Lower lobe of right lung (tissue), 2 donors: ENCODE measurements around the gene CDC42SE2. TPM values are rescaled to one million over a fixed set of nuclear protein-coding genes. Genes with fewer than 3 reads are reported as not detected.

ENCODE experiments used
- ATAC-seq, 2 donors: fragments of 200-7000 bp; cut with Tn5 transposase; one replicate each; pipeline ENCODE4 v1.9.1; 2020 to 2022; ENCODE audit warnings: mild to moderate bottlenecking in 2 of 2, moderate library complexity in 2 of 2
- DNase-seq: peaks from one replicate; pipeline ENCODE4 v3.0.0-alpha.2; 2020
- H3K27ac ChIP-seq: fragments of 200-600 bp; one replicate; pipeline ENCODE4 v1.8.0; 2022
- H3K27me3 ChIP-seq: fragments of 200-600 bp; one replicate; pipeline ENCODE4 v1.8.0; 2022; ENCODE audit warnings: low read depth
- H3K36me3 ChIP-seq: fragments of 200-600 bp; one replicate; pipeline ENCODE4 v1.8.0; 2022; ENCODE audit warnings: mild to moderate bottlenecking
- H3K4me1 ChIP-seq: fragments of 200-600 bp; one replicate; pipeline ENCODE4 v1.8.0; 2022
- H3K4me3 ChIP-seq: fragments of 200-600 bp; one replicate; pipeline ENCODE4 v1.8.0; 2022; ENCODE audit warnings: mild to moderate bottlenecking
- H3K9me3 ChIP-seq: fragments of 200-600 bp; one replicate; pipeline ENCODE4 v1.8.0; 2022
- intact Hi-C: fragments of 100-400 bp; cut with DNase I; formaldehyde crosslinking; loops from one replicate; pipeline ENCODE4 v1.11.0; 2022
- total RNA-seq: library from RNA; stranded (reverse); fragmentation: NEBNext Ultra II Directional; extraction: Animal tissue kit (Norgen Biotek cat#: 25700); gene quantifications from one replicate; pipeline ENCODE4 v1.2.1, GENCODE V29; 2021
- TF ChIP-seq, protein P1 (sequence below): fragments of 200-600 bp; IDR thresholded peaks from one replicate; pipeline ENCODE4 v1.8.0; 2022; ENCODE audit warnings: antibody characterized with exemption, mild to moderate bottlenecking
- donor health status: DM: no; HTN: yes; CAD: no; lungs with severe emphysema.

Gene CDC42SE2
- total RNA-seq, 1 donor from 2014 or later = 38.7 TPM

DNA sequence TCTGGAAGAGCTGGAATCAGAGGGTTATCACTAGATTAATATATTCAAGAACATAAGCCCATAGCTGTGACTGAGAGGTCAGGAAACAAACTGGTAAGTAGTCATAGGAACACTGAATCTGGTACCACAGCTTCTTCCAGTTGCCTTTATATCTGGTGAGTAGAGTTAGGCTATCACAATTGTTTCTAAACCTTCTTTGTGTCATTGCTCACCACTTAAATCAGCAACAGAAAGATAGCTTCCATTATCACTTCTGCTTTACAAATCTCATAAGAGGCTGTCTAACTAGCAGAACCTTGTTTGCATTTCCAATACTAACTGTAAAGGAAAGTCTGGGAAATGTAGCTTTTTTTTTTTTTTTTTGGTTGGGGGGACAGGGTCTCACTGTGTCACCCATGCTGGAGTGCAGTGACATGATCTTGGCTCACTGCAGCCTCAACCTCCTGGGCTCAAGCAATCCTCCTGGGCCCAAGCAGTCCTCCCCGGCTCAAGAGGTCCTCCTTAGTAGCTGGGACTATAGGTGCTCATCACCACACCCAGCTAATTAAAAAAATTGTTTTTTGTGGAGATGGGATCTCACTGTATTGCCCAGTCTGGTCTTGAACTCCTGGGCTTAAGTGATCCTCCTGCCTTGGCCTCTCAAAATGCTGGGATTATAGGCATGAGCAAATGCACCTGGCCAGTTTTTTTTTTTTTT, 22.0 kb downstream of the CDC42SE2 start:
- TF ChIP-seq, protein P1, sequence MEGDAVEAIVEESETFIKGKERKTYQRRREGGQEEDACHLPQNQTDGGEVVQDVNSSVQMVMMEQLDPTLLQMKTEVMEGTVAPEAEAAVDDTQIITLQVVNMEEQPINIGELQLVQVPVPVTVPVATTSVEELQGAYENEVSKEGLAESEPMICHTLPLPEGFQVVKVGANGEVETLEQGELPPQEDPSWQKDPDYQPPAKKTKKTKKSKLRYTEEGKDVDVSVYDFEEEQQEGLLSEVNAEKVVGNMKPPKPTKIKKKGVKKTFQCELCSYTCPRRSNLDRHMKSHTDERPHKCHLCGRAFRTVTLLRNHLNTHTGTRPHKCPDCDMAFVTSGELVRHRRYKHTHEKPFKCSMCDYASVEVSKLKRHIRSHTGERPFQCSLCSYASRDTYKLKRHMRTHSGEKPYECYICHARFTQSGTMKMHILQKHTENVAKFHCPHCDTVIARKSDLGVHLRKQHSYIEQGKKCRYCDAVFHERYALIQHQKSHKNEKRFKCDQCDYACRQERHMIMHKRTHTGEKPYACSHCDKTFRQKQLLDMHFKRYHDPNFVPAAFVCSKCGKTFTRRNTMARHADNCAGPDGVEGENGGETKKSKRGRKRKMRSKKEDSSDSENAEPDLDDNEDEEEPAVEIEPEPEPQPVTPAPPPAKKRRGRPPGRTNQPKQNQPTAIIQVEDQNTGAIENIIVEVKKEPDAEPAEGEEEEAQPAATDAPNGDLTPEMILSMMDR = no peak
- intact Hi-C loops = no loop called here

DNA sequence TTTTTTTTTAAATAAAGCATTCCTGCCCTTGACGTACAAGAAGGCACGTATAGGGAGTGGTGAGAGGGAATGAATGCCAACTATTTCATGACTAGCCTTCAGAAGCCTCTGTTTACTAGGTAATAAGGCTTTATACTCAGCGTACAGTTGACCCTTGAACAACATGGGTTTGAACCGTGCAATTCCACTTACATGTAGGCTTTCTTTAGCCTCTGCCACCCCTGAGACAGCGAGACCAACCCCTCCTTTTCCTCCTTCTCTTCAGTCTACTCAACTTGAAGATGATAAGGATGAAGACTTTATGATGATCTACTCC, 22.5 kb downstream of the CDC42SE2 start:
- Histone ChIP-seq H3K4me3 (no peak overlapping the region), H3K4me1 (peaks cover 16% of the 10 kb centered on the region), H3K36me3 (peaks cover 10% of the 10 kb centered on the region), H3K27ac (no peak overlapping the region), H3K27me3 (no peaks in the 10 kb centered on the region), H3K9me3 (no peaks in the 10 kb centered on the region)
- TF ChIP-seq, protein P1 = no peak
- DNase-seq = no peak
- intact Hi-C loops = no loop called here
- peak; percentile 48 to 63 for ATAC-seq

More for the DNA sequence above, 22.0 kb downstream of the CDC42SE2 start:
- ATAC-seq (no peak), DNase-seq (no peak)
- Histone ChIP-seq H3K36me3 (peaks cover 10% of the 10 kb centered on the region), H3K27me3 (no peaks in the 10 kb centered on the region), H3K4me1 (peaks cover 21% of the 10 kb centered on the region), H3K9me3 (no peaks in the 10 kb centered on the region), H3K27ac (no peak overlapping the region), H3K4me3 (no peak overlapping the region)

DNA sequence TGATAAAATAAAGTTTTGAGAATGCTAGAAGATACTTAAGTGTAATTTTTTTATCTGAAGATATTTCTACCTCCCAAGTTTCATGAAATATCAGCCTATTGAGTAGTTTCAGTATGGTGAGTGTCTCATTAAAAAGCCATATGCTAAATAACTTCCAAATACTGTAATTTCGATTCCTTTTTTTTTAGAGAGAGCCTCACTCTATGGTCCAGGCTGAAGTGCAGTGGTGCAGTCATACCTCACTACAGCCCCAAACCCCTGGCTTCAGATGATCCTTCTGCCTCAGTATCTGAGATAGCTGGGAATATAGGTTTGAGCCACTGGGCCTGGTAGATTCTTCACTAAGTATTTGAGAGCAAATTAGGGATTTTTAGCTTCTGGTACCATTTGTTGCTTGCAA, 24.5 kb downstream of the CDC42SE2 start:
- ATAC-seq = no peak
- no peak overlapping the region for H3K4me3 ChIP-seq
- intact Hi-C loops = no loop called here
- no peaks in the 10 kb centered on the region for H3K27me3 ChIP-seq
- peaks cover 10% of the 10 kb centered on the region for H3K36me3 ChIP-seq
- no peak overlapping the region for H3K27ac ChIP-seq
- no peaks in the 10 kb centered on the region for H3K9me3 ChIP-seq
- H3K4me1 ChIP-seq = peaks cover 16% of the 10 kb centered on the region
- TF ChIP-seq, protein P1 = no peak
- DNase-seq = no peak

DNA sequence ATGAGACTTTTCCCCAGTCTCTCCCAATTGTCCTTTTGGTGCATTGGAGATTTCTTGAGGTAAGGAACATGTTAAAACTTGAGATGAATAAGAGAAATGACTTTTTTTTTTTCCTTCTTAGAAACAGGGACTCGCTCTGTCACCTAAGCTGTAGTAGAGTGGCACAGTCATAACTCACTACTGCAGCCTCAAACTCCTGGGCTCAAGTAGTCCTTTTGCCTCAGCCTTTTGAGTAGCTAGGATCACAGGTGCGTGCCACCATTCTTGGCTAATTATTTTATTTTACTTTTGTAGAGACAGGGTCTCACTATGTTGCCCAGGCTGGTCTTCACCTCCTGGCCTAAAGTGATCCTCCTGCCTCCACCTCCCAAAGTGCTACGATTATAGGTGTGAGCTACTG, 25.9 kb downstream of the CDC42SE2 start:
- Histone ChIP-seq H3K4me1 (peaks cover 16% of the 10 kb centered on the region), H3K4me3 (no peak overlapping the region), H3K27ac (no peak overlapping the region), H3K27me3 (no peaks in the 10 kb centered on the region), H3K9me3 (no peaks in the 10 kb centered on the region), H3K36me3 (peaks cover 10% of the 10 kb centered on the region)
- TF ChIP-seq, protein P1 = no peak
- DNase-seq (no peak), ATAC-seq (peak in 1 of 2 donors; percentile 41)
- intact Hi-C loops = no loop called here

DNA sequence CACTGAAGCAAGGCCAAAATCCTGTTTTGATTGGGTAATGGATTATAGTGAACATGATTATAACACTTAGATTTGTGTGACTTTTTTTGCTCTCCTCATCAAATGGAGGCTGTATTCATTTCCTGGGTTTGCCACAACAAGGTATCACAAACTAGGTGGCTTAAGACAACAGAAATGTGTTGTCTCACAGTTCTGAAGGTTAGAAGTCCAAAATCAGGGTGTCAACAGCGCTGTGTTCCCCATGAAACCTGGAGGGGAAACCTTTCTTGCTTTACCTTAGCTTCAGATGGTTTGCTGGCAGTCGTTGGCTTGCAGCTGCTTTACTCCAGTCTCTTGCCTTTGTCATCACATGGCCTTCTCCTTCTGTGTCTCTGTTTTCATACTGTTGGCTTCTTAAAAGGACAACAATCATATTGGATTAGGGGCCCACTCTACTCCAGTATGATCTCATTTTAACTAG, 32.4 kb downstream of the CDC42SE2 start:
- Histone ChIP-seq H3K4me3 (no peak overlapping the region), H3K27ac (no peak overlapping the region), H3K4me1 (no peaks in the 10 kb centered on the region), H3K27me3 (no peaks in the 10 kb centered on the region), H3K36me3 (no peaks in the 10 kb centered on the region), H3K9me3 (no peaks in the 10 kb centered on the region)
- no peak for DNase-seq
- no peak for ATAC-seq
- TF ChIP-seq, protein P1 = no peak
- intact Hi-C loops = no loop called here
